DOHH2 (cell line): ENCODE data around the gene CEP131.

Experiments used
- CTCF ChIP-seq: fragments of 200-600 bp; sonication (generic); IDR thresholded peaks from one replicate; pipeline ENCODE4 v1.5.1; 2014; ENCODE audit warnings: antibody characterized with exemption, mild to moderate bottlenecking, low read depth, low read length; ENCODE audit not compliant: poor library complexity, severe bottlenecking
- EZH2phosphoT487 ChIP-seq: fragments of 200-600 bp; sonication (generic); IDR thresholded peaks from 2 replicates; pipeline ENCODE4 v1.6.1; 2017; ENCODE audit warnings: borderline replicate concordance, mild to moderate bottlenecking, antibody characterized with exemption, low read length, moderate library complexity, mixed read lengths

- TF ChIP-seq CTCF (no peak), EZH2phosphoT487 (no peak)
These were observed 5.3 kb downstream of the CEP131 start for GRCh38 chr17:81217491-81217890.
